Stimulated activated CD4-positive, alpha-beta T cell treated with anti-CD3 and anti-CD28 coated beads, Interleukin-4, amount 100 ng/mL, for 24 hours (primary cell): ENCODE measurements around the gene GNS.
A peak's percentile ranks its signal among the peaks of the same experiment; 100 is the strongest.

Experiments used
- DNase-seq: peaks from one replicate; pipeline ENCODE4 v3.0.0-alpha.2; 2020

The GNS gene

DNA sequence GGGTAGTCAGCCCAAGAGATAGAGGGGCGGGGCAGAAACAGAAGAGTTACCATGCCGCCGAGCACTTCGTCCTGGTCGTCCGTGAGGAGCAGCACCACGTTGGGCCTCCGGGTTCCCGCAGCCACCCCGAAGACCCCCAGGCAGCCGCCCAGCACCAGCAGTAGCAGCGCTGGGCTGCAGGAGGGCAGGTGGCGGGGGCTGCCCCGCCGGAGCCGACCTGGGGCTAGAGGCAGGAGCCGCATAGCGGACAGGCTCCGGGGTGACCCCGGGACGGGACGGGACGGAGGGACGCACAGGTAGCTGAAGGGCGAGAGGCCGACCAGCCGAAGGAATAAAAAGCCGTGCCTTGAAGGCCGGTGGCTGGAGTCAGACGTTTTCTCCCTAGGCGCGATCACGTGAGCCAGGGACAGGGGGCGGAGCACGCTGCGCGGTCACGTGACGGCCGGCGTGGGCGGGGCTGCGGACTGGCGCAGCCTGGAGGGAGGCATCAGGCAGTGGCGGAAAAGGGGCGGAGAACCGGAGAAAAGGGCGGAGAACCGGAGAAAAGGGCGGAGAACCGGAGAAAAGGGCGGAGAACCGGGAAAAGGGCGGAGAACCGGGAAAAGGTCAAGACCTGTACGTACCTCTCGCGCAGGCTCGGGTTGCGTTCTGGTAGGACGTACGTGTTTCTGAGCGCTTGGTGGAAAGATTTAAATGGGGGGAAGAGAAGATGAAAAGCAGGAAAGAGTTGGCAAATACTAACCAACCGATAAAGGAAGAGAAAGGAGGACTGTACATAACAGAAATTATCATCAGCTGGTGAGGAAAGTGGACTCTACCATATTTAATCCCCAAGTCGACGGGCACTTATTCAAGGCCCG, at the start of gene GNS:
GNS (minus strand) TSS at position 372 of the 860 bp plus-strand sequence; CDS start at position 242, 130 bp downstream.
- peak; percentile 97 for DNase-seq

DNA sequence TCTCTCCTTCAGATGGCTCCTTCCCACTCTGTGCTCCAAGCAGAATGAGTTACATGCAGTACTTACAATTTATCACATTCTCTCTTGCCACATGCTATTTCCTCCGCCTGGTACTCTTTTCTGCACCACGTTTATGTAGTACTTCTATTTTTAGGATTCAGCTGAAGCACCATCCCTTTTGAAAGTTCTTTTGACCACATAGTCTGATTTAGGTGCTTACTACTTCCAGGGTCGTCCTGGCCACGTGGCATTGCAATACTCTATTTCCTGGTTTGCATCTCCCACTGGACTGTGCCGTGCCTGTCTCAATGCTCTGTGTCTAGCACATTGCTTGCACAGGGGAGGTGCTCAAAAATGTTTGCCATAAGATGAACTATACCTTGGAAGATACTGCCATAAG, 48.9 kb upstream of the GNS start:
- no peak for DNase-seq

DNA sequence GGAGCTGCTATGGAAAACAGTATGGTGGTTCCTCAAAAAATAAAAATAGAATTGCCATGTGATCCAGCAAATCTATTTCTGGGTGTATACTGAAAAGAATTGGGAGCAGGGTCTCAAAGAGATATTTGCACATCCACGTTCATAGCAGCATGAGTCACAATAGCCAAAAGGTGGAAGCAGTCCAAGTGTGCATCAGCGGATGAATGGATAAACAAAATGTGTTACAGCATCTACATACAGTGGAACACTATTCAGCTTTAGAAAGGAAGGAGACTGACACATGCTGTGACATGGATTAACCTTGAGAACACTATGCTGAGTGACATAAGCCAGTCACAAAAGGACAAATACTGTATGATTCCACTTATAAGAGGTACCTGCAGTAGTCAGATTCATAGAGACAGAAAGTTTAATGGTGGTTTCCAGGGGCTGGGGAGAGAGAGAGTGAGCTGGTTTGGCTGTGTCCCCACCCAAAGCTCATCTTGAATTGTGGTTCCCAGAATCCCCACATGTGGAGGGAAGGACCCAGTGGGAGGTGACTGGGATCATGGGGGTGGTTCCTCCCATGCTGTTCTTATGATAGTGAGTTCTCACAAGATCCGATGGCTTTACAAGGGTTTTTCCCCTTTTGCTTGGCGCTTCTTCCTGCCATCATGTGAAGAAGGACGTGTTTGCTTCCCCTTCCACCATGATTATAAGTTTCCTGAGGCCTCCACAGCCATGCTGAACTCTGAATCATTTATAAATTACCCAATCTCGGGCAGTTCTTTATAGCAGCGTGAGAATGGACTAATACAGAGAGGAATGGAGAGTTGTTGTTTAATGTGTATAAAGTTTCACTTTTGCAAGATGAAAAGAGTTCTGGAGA, 47.6 kb upstream of the GNS start:
- no peak for DNase-seq

DNA sequence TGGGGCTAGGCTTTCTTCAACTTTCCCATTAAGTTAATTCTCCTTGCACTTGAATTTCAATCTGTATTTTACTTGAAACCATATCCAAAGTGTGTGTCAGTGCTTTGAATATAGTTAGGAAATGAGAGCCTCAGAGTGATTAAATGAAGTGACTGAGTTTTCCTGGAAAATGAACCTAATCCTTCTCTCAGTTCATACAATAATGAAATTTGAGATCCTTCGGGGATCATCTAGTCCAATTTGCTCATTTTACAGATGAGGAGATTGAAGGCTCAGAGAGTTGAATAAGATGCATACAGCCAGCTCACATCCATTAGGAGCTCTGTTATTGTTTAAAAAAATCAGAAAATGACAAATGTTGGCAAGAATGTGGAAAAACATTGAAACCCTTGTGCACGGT, 47.0 kb upstream of the GNS start:
- DNase-seq = no peak

DNA sequence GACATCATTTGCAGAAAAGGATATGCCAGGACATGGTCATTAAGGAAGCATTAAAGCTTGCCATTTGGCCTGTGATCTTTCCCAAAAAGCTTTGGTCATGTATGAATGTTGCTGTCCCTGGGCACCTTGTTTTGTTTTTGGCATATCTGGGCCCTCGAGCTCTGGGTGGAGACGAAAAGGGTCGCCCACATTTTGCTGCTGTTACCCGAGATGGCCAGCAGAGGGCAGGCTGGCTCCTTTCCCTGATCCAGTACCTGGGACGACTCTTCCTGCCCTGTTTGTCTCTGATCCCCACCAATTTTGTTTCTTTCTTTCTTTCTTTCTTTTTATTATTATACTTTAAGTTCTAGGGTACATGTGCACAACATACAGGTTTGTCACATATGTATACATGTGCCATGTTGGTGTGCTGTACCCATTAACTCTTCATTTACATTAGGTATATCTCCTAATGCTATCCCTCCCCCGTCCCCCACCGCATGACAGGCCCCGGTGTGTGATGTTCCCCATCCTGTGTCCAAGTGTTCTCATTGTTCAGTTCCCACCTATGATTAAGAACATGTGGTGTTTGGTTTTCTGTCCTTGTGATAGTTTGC, 43.1 kb upstream of the GNS start:
- peak; percentile 63 for DNase-seq

DNA sequence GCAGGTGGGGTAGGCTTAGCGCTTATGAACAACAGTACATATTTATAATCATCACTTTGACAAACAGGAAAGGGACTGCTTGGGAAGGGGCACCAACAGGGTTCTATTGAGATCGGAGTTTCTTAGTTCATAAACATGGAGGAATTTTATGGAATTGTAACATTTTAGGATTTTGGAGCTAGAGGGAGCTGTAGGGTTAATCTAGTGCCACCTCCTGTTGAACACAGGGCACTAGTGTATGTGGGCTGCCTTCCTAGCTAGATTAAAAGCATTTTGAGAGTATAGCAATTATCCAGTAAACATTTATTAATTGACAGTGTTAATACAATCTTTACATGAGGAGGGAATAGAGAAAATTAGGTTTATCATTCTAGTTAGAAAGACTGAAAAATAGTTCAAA, 42.2 kb upstream of the GNS start:
- no peak for DNase-seq

DNA sequence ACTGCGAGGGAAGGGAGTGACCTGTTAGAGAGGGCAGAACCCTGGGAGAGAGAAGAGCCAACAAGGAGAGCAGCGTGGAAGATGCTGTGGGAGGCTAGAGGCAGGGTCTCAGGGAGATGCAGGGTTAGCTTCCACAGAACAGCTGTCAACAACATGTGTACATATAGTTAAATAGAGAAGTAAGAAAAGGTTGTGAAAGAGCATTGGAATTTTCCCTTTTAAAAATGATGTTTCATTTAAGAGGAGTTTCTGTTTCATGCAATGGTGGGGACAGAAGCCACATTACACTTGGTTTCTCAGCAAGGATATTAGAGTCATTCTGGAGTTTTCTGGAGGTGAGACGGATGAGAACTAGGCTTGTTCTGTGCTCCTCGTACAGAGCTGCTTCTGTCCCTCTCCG, 41.4 kb upstream of the GNS start:
- DNase-seq = no peak

DNA sequence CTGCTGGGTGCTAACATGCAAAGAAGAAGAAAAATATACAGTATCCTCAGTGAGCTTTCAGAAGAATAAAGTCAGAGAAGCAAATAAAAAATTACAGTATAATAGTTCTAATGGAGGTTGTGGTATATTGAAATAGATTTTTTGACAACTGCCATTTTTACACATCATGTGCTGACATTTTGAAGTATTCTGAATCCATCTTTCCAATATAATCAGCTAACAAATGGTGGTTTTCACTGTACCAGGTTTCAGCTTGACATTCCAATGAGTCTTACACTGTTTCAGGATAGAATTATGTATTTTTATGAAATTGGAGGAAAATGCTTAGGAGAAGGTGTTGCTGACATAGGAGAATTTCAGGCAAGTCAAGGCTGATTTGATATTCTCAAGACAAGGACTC, 39.0 kb upstream of the GNS start:
- DNase-seq = no peak

DNA sequence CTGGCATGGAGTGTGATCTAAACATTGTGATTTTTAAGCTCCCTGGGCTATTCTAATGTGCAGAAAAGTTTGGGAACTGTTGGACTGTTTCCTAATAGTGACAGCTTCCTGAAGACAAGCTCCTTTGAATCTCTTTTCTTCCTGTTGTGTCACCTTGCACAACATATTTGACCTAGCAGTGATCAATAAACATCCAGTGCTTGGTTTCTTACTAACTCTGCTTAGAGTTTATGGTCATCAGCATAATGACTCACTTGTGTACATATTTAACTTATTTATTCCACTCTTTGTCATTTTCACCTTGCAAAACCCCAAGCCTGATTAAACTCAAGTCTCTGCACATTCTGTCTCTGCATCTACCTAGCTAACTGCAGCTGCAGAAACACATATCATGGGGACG, 38.0 kb upstream of the GNS start:
- DNase-seq = no peak

DNA sequence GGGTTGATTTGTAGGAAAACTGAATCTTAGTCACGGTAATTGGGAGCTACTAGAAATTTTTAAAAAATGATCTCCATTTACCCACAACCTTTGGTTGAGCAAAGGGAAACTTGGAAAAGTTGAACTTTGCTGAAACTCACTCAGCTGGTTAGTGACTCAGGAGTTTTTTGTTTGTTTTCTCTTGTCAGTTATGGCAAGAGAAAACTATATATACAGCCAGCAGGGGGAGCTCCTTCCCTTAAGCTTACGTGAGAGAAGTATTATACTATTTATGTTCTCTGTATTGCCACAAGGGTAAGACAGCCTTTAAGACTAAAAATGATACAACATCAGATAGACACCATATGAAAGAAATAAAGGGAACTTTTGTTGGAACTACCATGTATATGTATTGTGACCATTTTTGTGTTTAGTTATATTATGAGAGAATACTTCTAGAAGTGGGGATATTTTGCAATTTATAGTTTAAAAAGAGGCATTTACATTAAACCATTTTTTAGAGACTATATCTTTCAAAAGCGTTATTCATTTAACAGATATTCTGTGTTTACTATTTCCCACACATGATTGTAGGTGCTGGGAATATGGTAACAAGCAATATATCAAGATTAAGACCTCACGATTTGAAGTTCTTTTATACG, 37.1 kb upstream of the GNS start:
- peak; percentile 72 for DNase-seq

DNA sequence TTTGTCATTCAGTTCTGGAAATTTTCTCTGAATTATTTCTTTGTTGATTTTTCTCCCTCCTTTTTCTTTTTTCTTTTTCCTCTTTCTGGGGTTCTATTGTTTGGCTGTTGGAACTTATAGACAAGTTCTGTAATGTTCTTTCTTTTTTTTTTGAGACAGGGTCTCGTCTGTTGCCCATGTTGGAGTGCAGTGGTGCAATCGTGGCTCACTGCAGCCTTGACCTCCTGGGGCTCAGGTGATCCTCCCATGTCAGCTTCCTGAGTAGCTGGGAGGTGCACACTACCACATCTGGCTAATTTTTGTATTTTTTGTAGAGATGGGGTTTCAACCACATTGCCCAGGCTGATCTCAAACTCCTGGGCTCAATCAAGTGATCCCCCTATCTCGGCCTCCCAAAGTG, 35.1 kb upstream of the GNS start:
- DNase-seq = no peak

DNA sequence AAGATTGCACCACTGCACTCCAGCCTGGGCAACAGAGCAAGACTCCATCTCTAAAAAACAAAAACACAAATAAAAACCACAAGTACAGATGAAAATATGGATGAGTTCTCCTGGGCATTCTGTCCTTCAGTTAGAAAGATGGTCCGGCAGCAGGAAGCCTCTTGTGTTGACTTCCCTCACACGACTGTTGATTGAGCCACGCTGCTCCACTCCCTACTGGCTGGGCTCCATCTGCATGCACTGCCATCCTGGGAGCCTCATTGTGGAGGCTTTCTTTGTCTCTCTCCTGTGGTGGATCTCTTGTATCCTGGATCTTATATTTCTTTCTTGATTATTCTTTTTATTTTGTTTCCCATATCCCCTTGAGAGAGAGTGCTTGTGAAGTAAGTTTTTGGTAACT, 34.4 kb upstream of the GNS start:
- no peak for DNase-seq

DNA sequence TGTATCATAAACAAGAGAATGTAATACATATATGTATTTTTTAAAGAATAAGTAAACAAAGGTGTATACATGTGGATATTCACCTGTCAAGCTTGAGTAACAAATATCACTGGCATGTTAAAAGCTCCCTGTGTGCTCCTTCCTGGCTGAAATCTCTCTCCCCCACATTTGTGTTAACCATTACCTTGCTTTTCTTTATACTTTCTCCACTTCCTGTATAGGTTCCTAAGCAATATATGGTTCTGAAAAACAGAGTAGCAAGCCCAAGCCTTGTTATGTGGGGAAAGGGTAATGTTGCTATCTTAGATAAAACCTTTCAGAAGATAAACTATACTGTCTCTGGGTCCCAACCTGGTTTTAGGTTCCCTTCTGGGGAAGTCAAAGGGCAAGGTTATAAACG, 32.9 kb upstream of the GNS start:
- no peak for DNase-seq

DNA sequence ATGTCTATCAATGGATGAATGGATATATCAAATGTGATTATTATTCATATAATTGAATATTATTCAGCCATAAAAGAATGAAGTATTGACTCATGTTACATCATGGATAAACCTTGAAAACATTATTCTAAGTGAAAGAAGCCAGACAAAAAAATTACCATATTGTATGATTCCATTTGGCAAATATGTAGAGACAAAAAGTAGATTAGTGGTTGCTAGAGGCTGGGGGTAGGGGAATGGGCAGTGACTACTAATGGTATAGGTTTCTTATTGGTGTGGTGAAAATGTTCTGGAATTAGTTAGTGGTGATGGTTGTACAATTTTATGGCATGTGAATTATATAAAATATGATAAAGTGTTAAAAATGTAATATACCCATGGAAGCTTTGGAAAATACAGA, 31.8 kb upstream of the GNS start:
- DNase-seq = no peak

DNA sequence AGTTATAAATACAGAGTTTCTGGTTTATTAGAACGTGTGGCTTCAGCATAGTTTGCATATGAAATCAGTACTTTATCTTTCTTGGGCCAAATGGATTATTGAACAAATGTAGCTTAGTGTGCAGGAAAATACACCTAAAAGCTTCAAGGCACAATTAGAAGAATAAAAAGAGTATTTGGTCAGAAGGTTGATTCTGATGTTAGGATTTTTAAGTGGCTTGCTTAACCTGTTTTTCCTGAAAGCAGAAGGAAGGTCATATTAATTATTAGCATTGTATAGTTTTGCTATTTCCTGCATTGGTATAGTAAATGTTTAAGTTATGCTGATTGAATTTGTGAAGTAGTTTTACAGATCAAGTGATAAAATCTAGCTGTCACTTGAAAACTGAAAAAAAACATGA, 31.0 kb upstream of the GNS start:
- DNase-seq = no peak

DNA sequence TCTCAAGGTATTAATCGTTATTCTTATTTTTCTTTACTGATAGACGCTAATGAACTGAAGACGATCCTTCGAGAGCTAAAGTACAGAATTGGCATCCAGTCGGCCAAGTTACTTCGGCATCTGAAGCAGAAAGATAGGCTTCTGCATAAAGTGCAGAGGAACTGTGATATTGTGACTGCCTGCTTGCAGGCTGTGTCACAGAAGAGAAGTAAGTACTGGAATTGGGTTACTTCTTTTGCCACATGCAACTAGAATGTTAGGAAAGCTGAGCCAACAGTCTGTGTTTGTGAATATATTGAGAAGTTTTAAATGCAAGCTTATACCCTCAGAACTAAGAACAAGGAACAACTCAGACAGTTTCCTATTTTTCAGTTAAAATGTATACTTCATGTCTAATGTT, 26.6 kb upstream of the GNS start:
- DNase-seq = no peak

DNA sequence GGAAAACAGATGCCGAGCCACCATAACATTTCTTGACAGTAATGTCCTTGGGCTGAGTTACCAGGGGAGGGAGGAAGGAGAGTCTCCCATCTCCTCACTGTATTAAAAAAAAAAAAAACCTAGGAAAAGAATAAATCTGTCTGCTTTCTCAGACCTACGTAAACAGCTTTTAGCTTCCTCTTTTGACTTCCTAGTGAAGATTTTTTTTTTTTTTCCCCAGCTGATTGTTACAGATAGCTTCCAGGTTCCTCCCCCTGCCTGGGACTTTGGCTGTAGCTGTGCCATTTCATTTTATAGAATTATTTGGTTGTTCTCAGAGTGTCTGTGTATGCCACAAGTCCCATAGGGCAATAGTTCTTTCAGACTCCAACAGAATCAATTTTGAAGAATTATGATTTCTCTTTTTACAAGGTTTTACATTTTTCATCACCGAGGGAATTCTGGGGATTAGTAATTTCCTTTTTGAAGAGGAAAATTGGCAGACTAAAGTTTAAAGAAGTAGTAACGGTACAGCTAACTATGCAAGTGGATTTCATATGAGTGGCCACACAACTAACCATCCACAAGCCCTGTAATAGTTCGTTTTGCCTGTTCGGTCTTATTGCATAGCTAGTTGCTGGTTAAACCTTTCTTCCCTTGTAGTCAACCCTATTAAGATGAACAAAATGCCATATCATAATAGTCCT, 23.1 kb upstream of the GNS start:
- DNase-seq = no peak

DNA sequence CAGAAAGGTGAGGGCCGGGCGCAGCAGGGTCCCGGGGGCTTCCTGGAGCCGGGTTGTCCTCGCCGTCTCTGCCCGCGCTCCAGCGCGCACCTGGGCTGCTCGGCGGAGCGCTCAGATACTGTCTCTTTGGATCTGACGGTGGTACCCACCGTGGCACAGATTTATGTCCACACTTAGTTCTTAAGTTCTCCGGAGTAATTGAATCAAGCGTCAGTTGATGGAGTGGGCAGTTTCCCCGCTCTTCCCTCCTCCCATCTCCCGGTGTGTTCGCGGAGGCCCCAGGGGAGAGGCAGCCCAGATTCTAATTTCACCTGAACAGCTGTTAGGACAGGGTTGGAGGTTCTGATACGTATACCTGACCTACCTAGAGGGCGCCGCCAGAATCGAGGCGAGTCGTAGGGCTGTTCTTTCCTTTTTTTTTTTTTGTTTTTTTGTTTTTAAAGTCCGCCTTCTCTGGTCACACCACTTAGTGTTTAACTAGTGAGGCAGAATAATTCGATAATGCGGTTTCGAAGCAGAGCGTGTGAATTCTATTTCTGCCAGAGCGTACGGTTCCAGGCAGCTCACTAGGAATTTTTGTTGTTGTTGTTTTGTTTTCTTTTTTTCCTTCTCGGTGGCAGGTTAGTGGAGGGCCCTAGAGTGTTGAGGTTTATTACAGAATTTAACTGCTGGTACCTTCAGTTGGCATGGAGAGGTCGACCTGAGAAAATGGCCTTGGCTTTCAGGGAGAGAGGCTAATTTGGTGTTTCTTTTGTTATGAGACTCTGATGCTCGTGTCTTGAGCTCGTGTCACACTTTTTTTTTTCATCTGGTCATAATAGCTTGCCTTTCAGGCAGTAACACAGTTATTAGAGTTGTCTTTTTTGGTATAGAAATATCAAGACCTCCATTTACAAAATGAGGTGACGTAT, 22.3 kb upstream of the GNS start:
- DNase-seq = no peak

DNA sequence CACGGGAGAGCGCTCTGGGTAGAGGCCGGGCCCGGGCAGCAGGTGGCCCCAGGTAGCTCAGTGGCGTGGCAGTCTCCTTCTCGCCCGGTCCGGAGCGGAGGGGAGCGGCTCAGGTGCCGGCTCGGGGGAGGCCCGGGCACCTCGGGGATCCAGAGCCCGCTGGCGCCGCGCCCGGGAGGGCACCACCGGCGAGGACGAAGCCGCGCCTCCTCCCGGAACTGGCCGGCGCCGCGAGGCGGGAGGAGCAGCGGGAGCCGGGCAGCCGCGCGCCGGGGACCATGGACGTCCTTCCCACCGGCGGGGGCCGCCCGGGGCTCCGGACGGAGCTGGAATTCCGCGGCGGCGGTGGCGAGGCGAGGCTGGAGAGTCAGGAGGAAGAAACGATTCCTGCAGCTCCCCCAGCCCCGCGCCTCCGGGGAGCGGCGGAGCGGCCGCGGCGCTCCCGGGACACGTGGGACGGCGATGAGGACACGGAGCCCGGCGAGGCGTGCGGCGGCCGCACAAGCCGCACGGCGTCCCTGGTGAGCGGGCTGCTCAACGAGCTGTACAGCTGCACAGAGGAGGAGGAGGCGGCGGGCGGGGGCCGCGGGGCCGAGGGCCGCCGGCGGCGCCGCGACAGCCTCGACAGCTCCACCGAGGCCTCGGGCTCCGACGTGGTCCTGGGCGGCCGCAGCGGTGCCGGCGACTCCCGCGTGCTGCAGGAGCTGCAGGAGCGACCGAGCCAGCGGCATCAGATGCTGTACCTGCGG, 21.5 kb upstream of the GNS start:
- DNase-seq = no peak

DNA sequence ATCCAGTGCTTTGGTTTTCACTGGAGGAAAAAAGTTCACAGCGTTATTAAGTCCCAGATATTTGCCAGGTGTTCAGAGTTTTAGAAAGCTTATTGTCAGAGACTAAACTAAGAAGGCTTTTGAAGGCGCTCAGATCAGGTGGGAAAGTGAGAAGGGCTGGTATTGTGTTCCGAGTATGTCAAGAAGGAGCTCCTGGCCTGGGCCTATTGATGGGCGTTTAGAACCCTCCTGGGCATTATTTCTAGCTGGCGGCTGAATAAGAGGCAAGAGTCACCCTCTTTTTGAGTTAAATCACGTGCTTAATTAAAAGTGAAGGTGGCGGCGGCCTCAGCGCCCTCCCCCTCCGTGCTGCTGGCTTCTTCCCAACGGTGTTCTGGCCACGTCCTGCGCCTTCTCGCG, 20.9 kb upstream of the GNS start:
- DNase-seq = no peak
